Measurements from ENCODE around the gene ALAD. TPM values are rescaled to one million over a fixed set of nuclear protein-coding genes. Genes with fewer than 3 reads are reported as not detected.
"Not testable (repeated sequence)": the region's sequence is repeated elsewhere in the genome, so short reads cannot be mapped to it uniquely, and the experiment has no call there.

ALAD gene
- total RNA-seq, 1 experiment from 2014 or later, result 8.9 TPM

GRCh38 chr9:113368348-113368981 is 32.6 kb downstream of the ALAD start:
- no peak overlapping the region for H3K27ac ChIP-seq (ENCODE audit: low read length)
- TF ChIP-seq CTCF (IDR thresholded peaks at IDR 0.05) (no peak), SIN3A (IDR thresholded peaks at IDR 0.05; ENCODE audit: borderline replicate concordance, insufficient read depth, low read depth, low read length) (no peak), TCF7L2 (IDR thresholded peaks at IDR 0.05; ENCODE audit: low read depth, low read length) (no peak), POLR2AphosphoS5 (IDR thresholded peaks at IDR 0.05; ENCODE audit: low read depth, low read length) (no peak)
- TF ChIP-seq, protein P1, sequence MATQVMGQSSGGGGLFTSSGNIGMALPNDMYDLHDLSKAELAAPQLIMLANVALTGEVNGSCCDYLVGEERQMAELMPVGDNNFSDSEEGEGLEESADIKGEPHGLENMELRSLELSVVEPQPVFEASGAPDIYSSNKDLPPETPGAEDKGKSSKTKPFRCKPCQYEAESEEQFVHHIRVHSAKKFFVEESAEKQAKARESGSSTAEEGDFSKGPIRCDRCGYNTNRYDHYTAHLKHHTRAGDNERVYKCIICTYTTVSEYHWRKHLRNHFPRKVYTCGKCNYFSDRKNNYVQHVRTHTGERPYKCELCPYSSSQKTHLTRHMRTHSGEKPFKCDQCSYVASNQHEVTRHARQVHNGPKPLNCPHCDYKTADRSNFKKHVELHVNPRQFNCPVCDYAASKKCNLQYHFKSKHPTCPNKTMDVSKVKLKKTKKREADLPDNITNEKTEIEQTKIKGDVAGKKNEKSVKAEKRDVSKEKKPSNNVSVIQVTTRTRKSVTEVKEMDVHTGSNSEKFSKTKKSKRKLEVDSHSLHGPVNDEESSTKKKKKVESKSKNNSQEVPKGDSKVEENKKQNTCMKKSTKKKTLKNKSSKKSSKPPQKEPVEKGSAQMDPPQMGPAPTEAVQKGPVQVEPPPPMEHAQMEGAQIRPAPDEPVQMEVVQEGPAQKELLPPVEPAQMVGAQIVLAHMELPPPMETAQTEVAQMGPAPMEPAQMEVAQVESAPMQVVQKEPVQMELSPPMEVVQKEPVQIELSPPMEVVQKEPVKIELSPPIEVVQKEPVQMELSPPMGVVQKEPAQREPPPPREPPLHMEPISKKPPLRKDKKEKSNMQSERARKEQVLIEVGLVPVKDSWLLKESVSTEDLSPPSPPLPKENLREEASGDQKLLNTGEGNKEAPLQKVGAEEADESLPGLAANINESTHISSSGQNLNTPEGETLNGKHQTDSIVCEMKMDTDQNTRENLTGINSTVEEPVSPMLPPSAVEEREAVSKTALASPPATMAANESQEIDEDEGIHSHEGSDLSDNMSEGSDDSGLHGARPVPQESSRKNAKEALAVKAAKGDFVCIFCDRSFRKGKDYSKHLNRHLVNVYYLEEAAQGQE (IDR thresholded peaks at IDR 0.05; ENCODE audit: insufficient read depth in 1 of 2, low read depth in 2 of 2, low read length in 1 of 2), result no peak
- no TSS peak for BruUV-seq (replicated peaks)
- CTCF ChIA-PET, result no interaction called here
- ATAC-seq (no peak), DNase-seq (ENCODE audit: low read depth, low spot score) (no peak)
- no peaks in the 10 kb centered on the region for H3K27me3 ChIP-seq (ENCODE audit: control insufficient read depth, insufficient read depth, low read length)
- POLR2A ChIA-PET, result no interaction called here
- no peaks in the 10 kb centered on the region for H3K9me3 ChIP-seq (ENCODE audit: control insufficient read depth, insufficient read depth, low read depth, low read length)
- in situ Hi-C loops (cut with HindIII; ENCODE audit: low pct_unique_long_range_greater_than_20kb, low sequenced_read_pairs) (no loop called here), intact Hi-C loops (cut with micrococcal nuclease; ENCODE audit: unreplicated experiment) (no loop called here)
- H3K36me3 ChIP-seq (ENCODE audit: control insufficient read depth, insufficient read depth, low read length), result no peaks in the 10 kb centered on the region; the same call in 1 of the 2 replicates
- H3K4me3 ChIP-seq (ENCODE audit: low read depth in 2 of 2, low read length in 2 of 2), result no peak overlapping the region
- no peaks in the 10 kb centered on the region for H3K4me1 ChIP-seq (ENCODE audit: control insufficient read depth, insufficient read depth, low read length)

DNA sequence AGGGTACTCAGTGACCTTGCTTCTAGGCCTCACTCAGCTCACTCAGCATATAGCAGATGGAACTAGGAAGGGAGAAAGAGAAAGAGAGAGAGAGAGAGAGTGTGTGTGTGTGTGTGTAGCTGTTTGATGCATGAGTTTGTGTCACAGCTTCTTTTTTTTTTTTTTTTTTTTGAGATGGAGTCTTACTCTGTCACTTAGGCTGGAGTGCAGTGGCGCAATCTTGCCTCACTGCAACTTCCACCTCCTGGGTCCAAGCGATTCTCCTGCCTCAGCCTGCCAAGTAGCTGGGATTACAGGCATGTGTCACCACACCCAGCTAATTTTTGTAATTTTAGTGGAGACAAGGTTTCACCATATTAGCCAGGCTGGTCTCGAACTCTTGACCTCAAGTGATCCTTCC is 35.4 kb downstream of the ALAD start:
- in situ Hi-C loops (cut with HindIII; ENCODE audit: low pct_unique_long_range_greater_than_20kb, low sequenced_read_pairs); H3K27me3 ChIP-seq (ENCODE audit: control insufficient read depth, insufficient read depth, low read length); intact Hi-C loops (cut with micrococcal nuclease; ENCODE audit: unreplicated experiment); H3K36me3 ChIP-seq (ENCODE audit: control insufficient read depth, insufficient read depth, low read length); BruUV-seq (replicated peaks); H3K4me3 ChIP-seq (ENCODE audit: low read depth in 2 of 2, low read length in 2 of 2); H3K27ac ChIP-seq (ENCODE audit: low read length); H3K4me1 ChIP-seq (ENCODE audit: control insufficient read depth, insufficient read depth, low read length); H3K9me3 ChIP-seq (ENCODE audit: control insufficient read depth, insufficient read depth, low read depth, low read length); DNase-seq (ENCODE audit: low read depth, low spot score); ATAC-seq; CTCF ChIA-PET: not testable (repeated sequence)
- POLR2A ChIA-PET, result interaction anchor here (0.7 kb wide), 1 partner anchor 233 kb away, joined by 6 read pairs; no protein-coding TSS in a partner anchor

GRCh38 chr9:113364951-113365350 is 36.1 kb downstream of the ALAD start:
- intact Hi-C loops (cut with micrococcal nuclease; ENCODE audit: unreplicated experiment) (no loop called here), in situ Hi-C loops (cut with HindIII; ENCODE audit: low pct_unique_long_range_greater_than_20kb, low sequenced_read_pairs) (no loop called here)
- H3K36me3 ChIP-seq (ENCODE audit: control insufficient read depth, insufficient read depth, low read length), result no peaks in the 10 kb centered on the region
- H3K4me1 ChIP-seq (ENCODE audit: control insufficient read depth, insufficient read depth, low read length), result peaks cover 5% of the 10 kb centered on the region; the same call in 1 of the 2 replicates
- POLR2A ChIA-PET, result interaction anchor here (0.6 to 0.7 kb wide), 3 partner anchors 44 to 614 kb away, joined by 4 to 7 read pairs (median 6); no protein-coding TSS in a partner anchor
- TF ChIP-seq TCF7L2 (IDR thresholded peaks at IDR 0.05; ENCODE audit: low read depth, low read length), result no peak
- TF ChIP-seq SIN3A (IDR thresholded peaks at IDR 0.05; ENCODE audit: borderline replicate concordance, insufficient read depth, low read depth, low read length), result no peak
- TF ChIP-seq POLR2AphosphoS5 (IDR thresholded peaks at IDR 0.05; ENCODE audit: low read depth, low read length), result no peak
- no peak for TF ChIP-seq CTCF (IDR thresholded peaks at IDR 0.05)
- TF ChIP-seq, protein P1 (IDR thresholded peaks at IDR 0.05; ENCODE audit: insufficient read depth in 1 of 2, low read depth in 2 of 2, low read length in 1 of 2), result no peak
- ATAC-seq (no peak), DNase-seq (ENCODE audit: low read depth, low spot score) (no peak)
- BruUV-seq (replicated peaks), result no TSS peak
- CTCF ChIA-PET, result no interaction called here
- no peak overlapping the region for H3K4me3 ChIP-seq (ENCODE audit: low read depth in 2 of 2, low read length in 2 of 2)
- no peaks in the 10 kb centered on the region for H3K9me3 ChIP-seq (ENCODE audit: control insufficient read depth, insufficient read depth, low read depth, low read length)
- no peaks in the 10 kb centered on the region for H3K27me3 ChIP-seq (ENCODE audit: control insufficient read depth, insufficient read depth, low read length)
- no peak overlapping the region for H3K27ac ChIP-seq (ENCODE audit: low read length)

All from Panc1 (cell line).